GM12872 (cell line): ENCODE measurements around the gene RYR1.

Experiments used
- TF ChIP-seq, protein P1 (sequence below): IDR thresholded peaks from 3 replicates; pipeline ENCODE4 v1.5.1; 2011; ENCODE audit warnings: low read depth, mild to moderate bottlenecking, low read length, moderate library complexity; ENCODE audit not compliant: insufficient read depth

The RYR1 gene

DNA sequence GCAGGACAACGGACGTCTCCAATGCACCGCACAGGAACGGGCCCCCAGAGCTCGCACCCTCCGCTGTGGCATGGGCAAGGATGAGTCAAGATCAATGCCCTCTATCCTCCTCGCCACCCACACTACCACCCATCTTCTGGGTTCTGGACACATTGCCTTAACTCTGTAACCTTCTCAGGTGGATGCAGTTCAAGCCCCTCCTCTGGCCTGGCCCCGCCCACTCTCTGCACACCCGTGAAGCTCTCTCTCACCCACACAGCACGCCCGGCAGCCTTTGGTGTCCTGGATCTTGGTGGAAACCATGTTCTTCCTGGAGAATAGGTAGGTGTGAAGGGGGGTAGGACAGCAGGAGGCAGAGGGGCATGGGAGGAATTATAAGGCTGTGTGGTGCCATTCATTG is 163.6 kb downstream of the RYR1 start:
- TF ChIP-seq, protein P1, sequence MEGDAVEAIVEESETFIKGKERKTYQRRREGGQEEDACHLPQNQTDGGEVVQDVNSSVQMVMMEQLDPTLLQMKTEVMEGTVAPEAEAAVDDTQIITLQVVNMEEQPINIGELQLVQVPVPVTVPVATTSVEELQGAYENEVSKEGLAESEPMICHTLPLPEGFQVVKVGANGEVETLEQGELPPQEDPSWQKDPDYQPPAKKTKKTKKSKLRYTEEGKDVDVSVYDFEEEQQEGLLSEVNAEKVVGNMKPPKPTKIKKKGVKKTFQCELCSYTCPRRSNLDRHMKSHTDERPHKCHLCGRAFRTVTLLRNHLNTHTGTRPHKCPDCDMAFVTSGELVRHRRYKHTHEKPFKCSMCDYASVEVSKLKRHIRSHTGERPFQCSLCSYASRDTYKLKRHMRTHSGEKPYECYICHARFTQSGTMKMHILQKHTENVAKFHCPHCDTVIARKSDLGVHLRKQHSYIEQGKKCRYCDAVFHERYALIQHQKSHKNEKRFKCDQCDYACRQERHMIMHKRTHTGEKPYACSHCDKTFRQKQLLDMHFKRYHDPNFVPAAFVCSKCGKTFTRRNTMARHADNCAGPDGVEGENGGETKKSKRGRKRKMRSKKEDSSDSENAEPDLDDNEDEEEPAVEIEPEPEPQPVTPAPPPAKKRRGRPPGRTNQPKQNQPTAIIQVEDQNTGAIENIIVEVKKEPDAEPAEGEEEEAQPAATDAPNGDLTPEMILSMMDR, result no peak

DNA sequence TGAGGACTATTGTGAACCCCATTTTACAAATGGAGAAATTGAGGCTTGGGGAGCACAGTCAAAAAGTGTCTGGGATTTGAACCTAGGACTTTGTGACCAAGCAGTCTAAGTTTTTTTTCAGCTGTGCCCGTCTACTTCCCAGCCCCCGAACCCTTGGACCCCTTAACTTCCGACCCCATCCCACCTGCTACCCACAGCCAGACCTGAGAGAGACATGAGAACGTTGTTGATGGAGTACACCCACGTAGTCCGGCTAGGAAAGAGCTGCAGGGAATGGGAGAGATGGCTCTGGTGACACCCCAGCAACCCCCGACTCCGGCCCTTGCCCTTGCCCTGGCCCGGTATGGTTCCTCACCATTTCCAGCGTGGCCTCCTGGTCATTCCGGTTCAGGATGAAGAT is 166.2 kb downstream of the RYR1 start:
- TF ChIP-seq, protein P1, result no peak

DNA sequence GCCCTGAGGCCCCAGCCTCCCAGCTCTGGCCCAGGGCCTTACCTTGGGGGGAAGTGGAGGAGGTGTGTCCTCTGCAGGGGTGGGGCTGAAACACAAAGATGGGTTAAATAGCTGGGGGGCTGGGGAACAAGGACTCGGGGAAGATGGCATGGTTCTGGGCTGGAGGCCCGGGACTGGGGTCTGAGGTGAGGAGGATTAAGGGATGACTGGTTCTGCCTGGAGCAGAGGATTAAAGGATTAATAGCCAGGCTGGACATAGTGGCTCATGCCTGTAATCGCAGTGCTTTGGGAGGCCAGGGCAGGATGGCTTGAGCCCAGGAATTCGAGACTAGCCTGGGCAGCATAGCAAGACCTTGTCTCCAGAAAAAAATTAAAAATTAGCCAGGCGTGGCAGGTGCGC is 172.6 kb downstream of the RYR1 start:
- TF ChIP-seq, protein P1, result no peak

DNA sequence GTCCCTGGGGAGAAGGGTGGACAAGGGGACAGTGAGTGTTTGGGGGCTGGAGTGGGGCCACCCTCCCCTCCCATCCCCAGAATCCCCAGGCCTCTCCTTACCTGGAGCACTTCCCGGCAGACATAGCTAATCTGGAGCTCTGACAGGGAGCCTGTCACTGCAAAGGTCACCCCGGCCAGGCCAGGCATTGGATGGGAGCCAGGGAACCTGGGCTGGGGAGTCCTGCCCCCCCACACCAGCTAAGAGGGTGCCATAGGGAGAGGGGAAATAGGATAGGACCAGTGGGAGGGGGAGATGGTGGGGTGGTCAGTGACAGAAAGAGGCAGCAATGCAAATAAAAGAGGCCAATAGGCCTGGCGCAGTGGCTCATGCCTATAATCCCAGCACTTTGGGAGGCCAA is 180.8 kb downstream of the RYR1 start:
- TF ChIP-seq, protein P1, result no peak

DNA sequence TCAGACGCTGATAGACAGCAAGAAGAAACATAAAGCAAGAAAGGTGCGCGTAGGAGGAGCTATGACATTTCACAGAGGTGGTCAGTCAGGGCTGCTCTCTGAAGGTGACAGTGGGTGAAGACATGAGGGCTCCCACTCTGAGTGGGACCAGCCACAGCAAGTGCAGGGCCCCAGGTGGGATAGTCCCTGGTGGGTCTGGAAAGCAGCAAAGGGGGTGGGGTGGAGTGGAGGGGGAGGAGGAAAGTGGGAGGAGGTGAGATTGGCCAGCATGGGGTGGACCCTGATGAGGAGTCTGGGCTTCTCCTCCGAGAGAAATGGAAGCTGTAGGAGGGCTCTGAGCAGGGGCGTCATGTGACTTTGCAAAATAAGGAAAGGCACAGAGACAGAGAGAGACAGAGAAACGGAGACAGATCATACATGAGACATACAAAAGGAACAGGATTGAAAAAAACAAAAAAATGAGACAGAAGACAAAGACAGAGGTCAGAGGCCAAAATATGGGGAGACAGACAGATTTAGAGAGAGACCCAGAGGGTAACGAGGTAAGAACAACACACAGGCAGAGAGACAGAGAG is 181.6 kb downstream of the RYR1 start:
- TF ChIP-seq, protein P1, result no peak

DNA sequence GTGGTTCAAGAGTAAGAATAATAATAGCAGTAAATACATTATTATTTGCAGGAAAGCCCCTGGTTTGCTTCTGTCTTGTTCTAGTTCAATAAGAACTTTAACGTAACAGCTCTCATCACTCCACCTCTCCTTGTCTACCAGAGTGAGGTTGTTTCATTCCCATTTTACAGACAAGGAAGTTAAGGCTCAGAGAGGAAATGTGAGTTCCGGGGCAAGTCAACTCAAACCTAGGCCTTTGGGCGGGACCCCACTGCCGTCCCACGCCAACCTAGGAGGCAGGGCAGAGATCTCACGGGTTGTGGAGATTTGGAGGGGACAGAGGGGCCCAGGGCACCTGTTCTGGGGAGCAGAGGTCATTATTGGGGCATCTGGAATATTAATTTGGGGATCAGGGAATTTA is 182.8 kb downstream of the RYR1 start:
- TF ChIP-seq, protein P1, result no peak

DNA sequence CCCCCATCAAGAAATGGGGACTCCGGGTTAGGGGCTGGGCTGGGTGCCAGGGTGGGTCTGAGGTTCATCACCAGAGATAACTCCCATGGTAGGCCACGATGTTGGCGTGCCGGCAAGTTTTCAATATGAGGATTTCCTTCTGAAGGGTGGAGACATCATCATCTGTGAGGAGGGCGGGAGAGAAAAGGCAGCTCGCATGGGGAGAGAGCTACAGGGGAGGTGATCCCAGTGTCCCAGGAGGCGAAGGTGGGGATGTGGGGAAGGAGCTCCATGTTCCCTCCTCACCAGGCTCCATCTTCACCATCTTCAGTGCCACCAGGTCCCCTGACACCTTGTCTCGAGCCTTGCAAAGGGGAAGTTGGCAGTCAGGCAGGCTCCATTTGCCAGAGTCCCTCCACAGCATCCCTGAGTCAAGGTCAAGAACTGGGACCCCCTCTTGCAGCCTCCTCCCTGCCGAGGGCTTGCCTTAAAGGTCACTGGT is 183.8 kb downstream of the RYR1 start:
- TF ChIP-seq, protein P1, result no peak
